ENCODE measurements around the gene FHOD3.
"Not testable (repeated sequence)": the region's sequence is repeated elsewhere in the genome, so short reads cannot be mapped to it uniquely, and the experiment has no call there.

Gene FHOD3

GRCh38 chr18:36352384-36352783, 54.9 kb downstream of the FHOD3 start:
- DNase-seq: no peak

GRCh38 chr18:36354989-36355388, 57.5 kb downstream of the FHOD3 start:
- no peak for DNase-seq

- DNase-seq: no peak
Measured at GRCh38 chr18:36355511-36355910, 58.0 kb downstream of the FHOD3 start.

GRCh38 chr18:36356741-36357140, 59.2 kb downstream of the FHOD3 start:
- not testable (repeated sequence) for DNase-seq

- DNase-seq: no peak
Measured at GRCh38 chr18:36358141-36358540, 60.6 kb downstream of the FHOD3 start.

- DNase-seq: no peak
Measured at GRCh38 chr18:36360256-36360909, 62.9 kb downstream of the FHOD3 start.

- no peak for DNase-seq
Measured at GRCh38 chr18:36364911-36365624, 67.6 kb downstream of the FHOD3 start.

- no peak for DNase-seq
Measured at GRCh38 chr18:36365836-36366775, 68.6 kb downstream of the FHOD3 start.

GRCh38 chr18:36366994-36367839, 69.7 kb downstream of the FHOD3 start:
- no peak for DNase-seq

- no peak for DNase-seq
Measured at GRCh38 chr18:36368889-36369288, 71.4 kb downstream of the FHOD3 start.

GRCh38 chr18:36372903-36373311, 75.4 kb downstream of the FHOD3 start:
- DNase-seq: no peak

- DNase-seq: no peak
Measured at GRCh38 chr18:36374262-36374661, 76.7 kb downstream of the FHOD3 start.

- DNase-seq: no peak
Measured at GRCh38 chr18:36375118-36375517, 77.6 kb downstream of the FHOD3 start.

- no peak for DNase-seq
Measured at GRCh38 chr18:36376361-36376760, 78.8 kb downstream of the FHOD3 start.

GRCh38 chr18:36377626-36378025, 80.1 kb downstream of the FHOD3 start:
- no peak for DNase-seq

GRCh38 chr18:36378205-36378604, 80.7 kb downstream of the FHOD3 start:
- no peak for DNase-seq

- no peak for DNase-seq
Measured at GRCh38 chr18:36379435-36379984, 82.0 kb downstream of the FHOD3 start.

GRCh38 chr18:36380173-36380827, 82.8 kb downstream of the FHOD3 start:
- no peak for DNase-seq

GRCh38 chr18:36381075-36381474, 83.6 kb downstream of the FHOD3 start:
- DNase-seq: no peak

- no peak for DNase-seq
Measured at GRCh38 chr18:36382854-36383253, 85.3 kb downstream of the FHOD3 start.

GRCh38 chr18:36386150-36386920, 88.8 kb downstream of the FHOD3 start:
- no peak for DNase-seq
